Gastrocnemius medialis (tissue), 4 donors: ENCODE data around the gene ITPK1.

Experiments
- CTCF ChIP-seq, 5 experiments: fragments of 450-650 bp in 3 of 5; fragments of 200-600 bp in 2 of 5; sonication (generic) in 2 of 5; IDR thresholded peaks in 4 of 5; conservative IDR thresholded peaks in 1 of 5; 1 replicate in 4 of 5; 2 replicates in 1 of 5; pipeline ENCODE4 v1.5.1; 2016 to 2019; ENCODE audit warnings: antibody characterized with exemption in 5 of 5, mild to moderate bottlenecking in 3 of 5, moderate library complexity in 3 of 5
- POLR2A ChIP-seq, 2 donors: fragments of 450-650 bp; IDR thresholded peaks; one replicate each; pipeline ENCODE4 v1.6.1; 2017; ENCODE audit warnings: antibody characterized with exemption in 2 of 2, mild to moderate bottlenecking in 2 of 2, moderate library complexity in 2 of 2

GRCh38 chr14:92988786-92989755, 126.7 kb downstream of the ITPK1 start:
- TF ChIP-seq CTCF (IDR thresholded peaks at IDR 0.05 in 4 of 5, conservative IDR thresholded peaks at IDR 0.05 in 1 of 5) (no peak), POLR2A (IDR thresholded peaks at IDR 0.05) (no peak)
